ENCODE data around the gene PNMT. TPM values are rescaled to one million over a fixed set of nuclear protein-coding genes. Genes with fewer than 3 reads are reported as not detected.

Gene PNMT
- total RNA-seq, 4 donors from 2014 or later = 3.8 to 5.0 (median 4.7) TPM; not detected in 1

- H3K27ac ChIP-seq = no peak overlapping the region
- no peaks in the 10 kb centered on the region for H3K36me3 ChIP-seq
- intact Hi-C loops (cut with DNase I; ENCODE audit: low total_unique reads) = loop anchor here (5.0 to 10.0 kb wide), 2 partner anchors 68 to 130 kb away; no protein-coding TSS in a partner anchor
- DNase-seq = no peak
- H3K27me3 ChIP-seq = peaks cover 17 to 20% of the 10 kb centered on the region in 2 donors
- no peak for TF ChIP-seq POLR2A (IDR thresholded peaks at IDR 0.05)
- TF ChIP-seq CTCF (IDR thresholded peaks at IDR 0.05) = no peak
- peaks cover 0 to 11% of the 10 kb centered on the region in 2 donors for H3K4me1 ChIP-seq
- H3K9me3 ChIP-seq = no peaks in the 10 kb centered on the region
- H3K4me3 ChIP-seq = no peak overlapping the region
Observed at GRCh38 chr17:39622380-39623006, 45.8 kb upstream of the PNMT start.

DNA sequence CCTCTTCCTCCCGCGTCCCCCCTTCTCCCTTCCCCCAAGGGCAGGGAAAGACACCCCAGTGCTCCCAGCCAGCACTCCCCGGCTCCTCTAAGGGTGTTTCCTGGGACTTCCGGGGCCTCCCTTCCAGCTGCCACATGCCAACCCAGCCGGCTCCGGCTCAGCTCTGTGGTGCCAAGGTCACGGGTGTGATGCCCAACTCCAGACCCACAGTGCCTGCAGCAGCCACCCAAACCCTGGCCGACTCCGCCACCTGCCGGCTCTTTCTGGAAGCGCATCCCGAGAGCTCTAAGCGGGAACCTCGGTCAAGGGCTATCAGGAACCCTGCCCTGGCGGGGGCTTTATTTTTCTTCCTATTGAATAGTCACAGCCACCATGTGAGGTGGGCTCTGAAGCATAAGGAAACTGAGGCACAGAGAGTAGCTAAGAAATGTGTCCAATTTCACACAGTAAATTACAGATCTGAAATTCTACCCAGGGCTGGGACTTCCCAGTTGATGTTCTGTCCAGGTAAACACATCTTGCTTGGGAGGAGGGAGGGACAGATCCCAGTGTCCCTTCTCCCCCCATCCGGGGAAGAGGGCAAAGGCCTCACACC, 44.8 kb upstream of the PNMT start:
- Histone ChIP-seq H3K9me3 (no peaks in the 10 kb centered on the region), H3K4me1 (peaks cover 0 to 13% of the 10 kb centered on the region in 2 donors), H3K36me3 (no peaks in the 10 kb centered on the region), H3K27ac (no peak overlapping the region), H3K27me3 (peaks cover 22% of the 10 kb centered on the region in 2 donors), H3K4me3 (no peak overlapping the region)
- intact Hi-C loops (cut with DNase I; ENCODE audit: low total_unique reads) = loop anchor here (5.0 to 10.0 kb wide), 2 partner anchors 69 to 129 kb away; no protein-coding TSS in a partner anchor
- peak; percentile 72 to 76 for DNase-seq
- TF ChIP-seq POLR2A (IDR thresholded peaks at IDR 0.05) = no peak
- peak; percentile 83 to 90 (median 89) for TF ChIP-seq CTCF (IDR thresholded peaks at IDR 0.05)

- no peak for DNase-seq
- TF ChIP-seq POLR2A (IDR thresholded peaks at IDR 0.05) = no peak
- Histone ChIP-seq H3K27me3 (peaks cover 22% of the 10 kb centered on the region in 2 donors), H3K36me3 (no peaks in the 10 kb centered on the region), H3K27ac (no peak overlapping the region), H3K4me1 (peaks cover 0 to 13% of the 10 kb centered on the region in 2 donors), H3K9me3 (no peaks in the 10 kb centered on the region), H3K4me3 (no peak overlapping the region)
- intact Hi-C loops (cut with DNase I; ENCODE audit: low total_unique reads) = loop anchor here (5.0 to 10.0 kb wide), 2 partner anchors 70 to 128 kb away; no protein-coding TSS in a partner anchor
Observed at GRCh38 chr17:39624313-39624712, 43.9 kb upstream of the PNMT start.

DNA sequence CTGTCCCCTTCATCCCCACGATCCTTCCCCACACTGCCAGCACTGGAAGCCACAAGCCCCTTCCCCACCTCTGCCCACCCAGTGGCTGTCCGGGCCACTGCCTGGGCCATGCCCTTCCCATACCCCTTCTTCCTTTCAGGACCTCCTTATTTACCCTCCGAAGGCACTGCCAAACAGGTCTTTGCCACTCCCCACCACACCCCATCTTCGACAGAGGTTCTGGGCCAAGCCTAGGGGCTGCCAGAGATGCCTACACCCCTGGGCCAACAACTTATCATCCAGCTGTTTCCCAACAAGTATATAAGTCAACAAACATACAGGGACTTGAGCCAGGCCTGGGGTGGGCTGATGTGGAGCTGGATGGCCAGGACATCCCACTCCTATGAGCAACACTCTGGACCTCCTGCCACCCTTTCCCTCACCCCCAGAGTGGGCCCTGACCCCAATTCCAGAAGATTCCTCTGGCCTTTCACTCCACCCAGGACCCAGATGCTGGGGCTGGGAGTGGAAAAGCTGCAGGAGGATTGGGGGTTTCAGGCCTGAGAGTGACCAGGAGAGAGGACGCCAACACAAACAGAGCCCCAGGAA, 43.0 kb upstream of the PNMT start:
- no peak for DNase-seq
- Histone ChIP-seq H3K27ac (no peak overlapping the region), H3K36me3 (no peaks in the 10 kb centered on the region), H3K9me3 (no peaks in the 10 kb centered on the region), H3K4me3 (no peak overlapping the region), H3K4me1 (peaks cover 0 to 13% of the 10 kb centered on the region in 2 donors), H3K27me3 (peaks cover 22% of the 10 kb centered on the region in 2 donors)
- no peak for TF ChIP-seq POLR2A (IDR thresholded peaks at IDR 0.05)
- TF ChIP-seq CTCF (IDR thresholded peaks at IDR 0.05) = no peak
- intact Hi-C loops (cut with DNase I; ENCODE audit: low total_unique reads) = loop anchor here (10.0 kb wide), 1 partner anchor 70 kb away; no protein-coding TSS in a partner anchor

- intact Hi-C loops (cut with DNase I; ENCODE audit: low total_unique reads) = loop anchor here (10.0 kb wide), 1 partner anchor 72 kb away; no protein-coding TSS in a partner anchor
- Histone ChIP-seq H3K27me3 (peaks cover 22% of the 10 kb centered on the region in 2 donors), H3K27ac (no peak within 1 kb of the TSS), H3K4me3 (no peak within 1 kb of the TSS), H3K4me1 (peaks cover 0 to 13% of the 10 kb centered on the region in 2 donors), H3K9me3 (no peaks in the 10 kb centered on the region), H3K36me3 (no peaks in the 10 kb centered on the region)
- DNase-seq = no peak
- TF ChIP-seq CTCF (IDR thresholded peaks at IDR 0.05) = no peak
- TF ChIP-seq POLR2A (IDR thresholded peaks at IDR 0.05) = no peak
Observed at GRCh38 chr17:39626171-39627046, 41.8 kb upstream of the PNMT start, which contains the start of gene PPP1R1B. Gene PPP1R1B (plus strand): TSS chr17:39626952. CDS start chr17:39627393, 441 bp downstream.

Data from uterus (tissue), 4 donors.